Body of pancreas (tissue), 4 donors: ENCODE results near the gene KLK5.

Source experiments
- POLR2A ChIP-seq, 3 donors: fragments of 450-650 bp; IDR thresholded peaks; one replicate each; pipeline ENCODE4 v1.6.1; 2016; ENCODE audit warnings: antibody characterized with exemption in 3 of 3, mild to moderate bottlenecking in 2 of 3
- TF ChIP-seq, protein P1 (sequence below), 7 experiments: fragments of 450-650 bp in 4 of 7; fragments of 200-600 bp in 3 of 7; sonication (generic) in 3 of 7; IDR thresholded peaks; one replicate each; pipeline ENCODE4 v1.5.1; 2016 to 2019; ENCODE audit warnings: antibody characterized with exemption in 7 of 7

DNA sequence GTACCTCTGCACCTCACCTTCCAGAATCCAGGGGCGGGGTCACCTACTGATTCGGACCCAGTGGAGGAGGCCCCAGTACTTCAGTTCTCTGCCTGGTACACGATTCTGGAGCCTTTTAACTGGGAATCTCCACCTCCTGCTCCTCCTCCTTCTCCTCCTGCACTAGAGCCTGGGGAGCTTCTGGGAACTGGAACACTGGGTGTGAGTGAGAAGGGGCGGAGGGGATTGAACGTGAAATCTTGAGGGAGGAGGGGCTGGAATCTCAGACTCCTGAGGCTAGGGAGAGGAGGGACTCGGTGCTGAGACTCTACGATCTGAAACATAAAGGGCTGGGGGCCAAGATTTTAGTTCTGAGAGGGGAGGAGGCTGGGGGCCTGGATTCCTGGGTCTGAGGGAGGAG, 48.7 kb upstream of the KLK5 start, which contains the start of gene KLK8:
- TF ChIP-seq, protein P1, sequence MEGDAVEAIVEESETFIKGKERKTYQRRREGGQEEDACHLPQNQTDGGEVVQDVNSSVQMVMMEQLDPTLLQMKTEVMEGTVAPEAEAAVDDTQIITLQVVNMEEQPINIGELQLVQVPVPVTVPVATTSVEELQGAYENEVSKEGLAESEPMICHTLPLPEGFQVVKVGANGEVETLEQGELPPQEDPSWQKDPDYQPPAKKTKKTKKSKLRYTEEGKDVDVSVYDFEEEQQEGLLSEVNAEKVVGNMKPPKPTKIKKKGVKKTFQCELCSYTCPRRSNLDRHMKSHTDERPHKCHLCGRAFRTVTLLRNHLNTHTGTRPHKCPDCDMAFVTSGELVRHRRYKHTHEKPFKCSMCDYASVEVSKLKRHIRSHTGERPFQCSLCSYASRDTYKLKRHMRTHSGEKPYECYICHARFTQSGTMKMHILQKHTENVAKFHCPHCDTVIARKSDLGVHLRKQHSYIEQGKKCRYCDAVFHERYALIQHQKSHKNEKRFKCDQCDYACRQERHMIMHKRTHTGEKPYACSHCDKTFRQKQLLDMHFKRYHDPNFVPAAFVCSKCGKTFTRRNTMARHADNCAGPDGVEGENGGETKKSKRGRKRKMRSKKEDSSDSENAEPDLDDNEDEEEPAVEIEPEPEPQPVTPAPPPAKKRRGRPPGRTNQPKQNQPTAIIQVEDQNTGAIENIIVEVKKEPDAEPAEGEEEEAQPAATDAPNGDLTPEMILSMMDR (IDR thresholded peaks at IDR 0.05): no peak
- TF ChIP-seq POLR2A (IDR thresholded peaks at IDR 0.05): no peak
